Lower lobe of right lung (tissue), 2 donors: ENCODE results near the gene DGKA. TPM values are rescaled to one million over a fixed set of nuclear protein-coding genes. Genes with fewer than 3 reads are reported as not detected.
A peak's percentile ranks its signal among the peaks of the same experiment; 100 is the strongest.

Experiments
- ATAC-seq, 2 donors: fragments of 200-7000 bp; cut with Tn5 transposase; one replicate each; pipeline ENCODE4 v1.9.1; 2020 to 2022; ENCODE audit warnings: mild to moderate bottlenecking in 2 of 2, moderate library complexity in 2 of 2
- DNase-seq: peaks from one replicate; pipeline ENCODE4 v3.0.0-alpha.2; 2020
- H3K27ac ChIP-seq: fragments of 200-600 bp; one replicate; pipeline ENCODE4 v1.8.0; 2022
- H3K27me3 ChIP-seq: fragments of 200-600 bp; one replicate; pipeline ENCODE4 v1.8.0; 2022; ENCODE audit warnings: low read depth
- H3K36me3 ChIP-seq: fragments of 200-600 bp; one replicate; pipeline ENCODE4 v1.8.0; 2022; ENCODE audit warnings: mild to moderate bottlenecking
- H3K4me1 ChIP-seq: fragments of 200-600 bp; one replicate; pipeline ENCODE4 v1.8.0; 2022
- H3K4me3 ChIP-seq: fragments of 200-600 bp; one replicate; pipeline ENCODE4 v1.8.0; 2022; ENCODE audit warnings: mild to moderate bottlenecking
- H3K9me3 ChIP-seq: fragments of 200-600 bp; one replicate; pipeline ENCODE4 v1.8.0; 2022
- CTCF ChIP-seq: fragments of 200-600 bp; IDR thresholded peaks from one replicate; pipeline ENCODE4 v1.8.0; 2022; ENCODE audit warnings: antibody characterized with exemption, mild to moderate bottlenecking
- intact Hi-C: fragments of 100-400 bp; cut with DNase I; formaldehyde crosslinking; loops from one replicate; pipeline ENCODE4 v1.11.0; 2022
- total RNA-seq: library from RNA; stranded (reverse); fragmentation: NEBNext Ultra II Directional; extraction: Animal tissue kit (Norgen Biotek cat#: 25700); gene quantifications from one replicate; pipeline ENCODE4 v1.2.1, GENCODE V29; 2021
- donor health status: DM: no; HTN: yes; CAD: no; lungs with severe emphysema.

DGKA gene
- total RNA-seq, 1 donor from 2014 or later, result 35.3 TPM

GRCh38 chr12:55935738-55936151, 4.8 kb downstream of the DGKA start:
- peak; percentile 6 for TF ChIP-seq CTCF
- Histone ChIP-seq H3K4me1 (peaks cover 38% of the 10 kb centered on the region), H3K36me3 (peaks cover 20% of the 10 kb centered on the region), H3K9me3 (no peaks in the 10 kb centered on the region), H3K27ac (peak overlapping the region; percentile 15), H3K4me3 (peak overlapping the region; percentile 39), H3K27me3 (no peaks in the 10 kb centered on the region)
- ATAC-seq (no peak), DNase-seq (peak; percentile 47)
- intact Hi-C loops, result loop anchor here (10.0 kb wide), 1 partner anchor 191 kb away; the partner anchor contains the start of gene GDF11

- DNase-seq, result no peak
- intact Hi-C loops, result loop anchor here (10.0 kb wide), 1 partner anchor 193 kb away; the partner anchor contains the start of gene GDF11
- ATAC-seq, result no peak
- Histone ChIP-seq H3K4me1 (peaks cover 26% of the 10 kb centered on the region), H3K9me3 (no peaks in the 10 kb centered on the region), H3K4me3 (no peak overlapping the region), H3K27ac (no peak overlapping the region), H3K36me3 (peaks cover 39% of the 10 kb centered on the region), H3K27me3 (no peaks in the 10 kb centered on the region)
- no peak for TF ChIP-seq CTCF
Observed at GRCh38 chr12:55937981-55938380, 7.0 kb downstream of the DGKA start.

- H3K9me3 ChIP-seq, result no peaks in the 10 kb centered on the region
- DNase-seq (no peak), ATAC-seq (no peak)
- H3K27ac ChIP-seq, result no peak overlapping the region
- intact Hi-C loops, result loop anchor here (10.0 kb wide), 1 partner anchor 194 kb away; the partner anchor contains the start of gene GDF11
- peaks cover 48% of the 10 kb centered on the region for H3K36me3 ChIP-seq
- no peak for TF ChIP-seq CTCF
- no peak overlapping the region for H3K4me3 ChIP-seq
- peaks cover 16% of the 10 kb centered on the region for H3K4me1 ChIP-seq
- H3K27me3 ChIP-seq, result no peaks in the 10 kb centered on the region
Observed at GRCh38 chr12:55938826-55939501, 8.0 kb downstream of the DGKA start.

- intact Hi-C loops, result no loop called here
- Histone ChIP-seq H3K27ac (peak overlapping the region; percentile 26), H3K36me3 (peaks cover 59% of the 10 kb centered on the region), H3K4me1 (peaks cover 13% of the 10 kb centered on the region), H3K27me3 (no peaks in the 10 kb centered on the region), H3K4me3 (no peak overlapping the region), H3K9me3 (no peaks in the 10 kb centered on the region)
- DNase-seq (peak; percentile 86), ATAC-seq (peak; percentile 96 to 98)
- peak; percentile 94 for TF ChIP-seq CTCF
Observed at GRCh38 chr12:55940065-55940732, 9.2 kb downstream of the DGKA start.

GRCh38 chr12:55942055-55942454, 11.1 kb downstream of the DGKA start:
- H3K9me3 ChIP-seq, result no peaks in the 10 kb centered on the region
- TF ChIP-seq CTCF, result no peak
- no peak overlapping the region for H3K4me3 ChIP-seq
- peaks cover 9% of the 10 kb centered on the region for H3K4me1 ChIP-seq
- intact Hi-C loops, result no loop called here
- H3K27ac ChIP-seq, result no peak overlapping the region
- H3K27me3 ChIP-seq, result no peaks in the 10 kb centered on the region
- peaks cover 74% of the 10 kb centered on the region for H3K36me3 ChIP-seq
- no peak for ATAC-seq
- no peak for DNase-seq
